ENCODE results near the gene MSI2. TPM values are rescaled to one million over a fixed set of nuclear protein-coding genes. Genes with fewer than 3 reads are reported as not detected.
A peak's percentile ranks its signal among the peaks of the same experiment; 100 is the strongest.

MSI2 gene
- total and polyA plus RNA-seq, 2 experiments from 2014 or later = 18.9 to 41.8 TPM

GRCh38 chr17:57528058-57528451 is 271.7 kb downstream of the MSI2 start:
- DNase-seq (ENCODE audit: low spot score) = peak; percentile 32
- Mint-ChIP-seq H3K4me3 (no peak overlapping the region), H3K4me1 (peaks cover 36% of the 10 kb centered on the region), H3K27me3 (ENCODE audit: insufficient read depth, low read depth, poor library complexity) (peaks cover 6% of the 10 kb centered on the region), H3K27ac (no peak overlapping the region), H3K9me3 (no peaks in the 10 kb centered on the region), H3K36me3 (ENCODE audit: low read depth) (no peaks in the 10 kb centered on the region)
- TF ChIP-seq, protein P1, sequence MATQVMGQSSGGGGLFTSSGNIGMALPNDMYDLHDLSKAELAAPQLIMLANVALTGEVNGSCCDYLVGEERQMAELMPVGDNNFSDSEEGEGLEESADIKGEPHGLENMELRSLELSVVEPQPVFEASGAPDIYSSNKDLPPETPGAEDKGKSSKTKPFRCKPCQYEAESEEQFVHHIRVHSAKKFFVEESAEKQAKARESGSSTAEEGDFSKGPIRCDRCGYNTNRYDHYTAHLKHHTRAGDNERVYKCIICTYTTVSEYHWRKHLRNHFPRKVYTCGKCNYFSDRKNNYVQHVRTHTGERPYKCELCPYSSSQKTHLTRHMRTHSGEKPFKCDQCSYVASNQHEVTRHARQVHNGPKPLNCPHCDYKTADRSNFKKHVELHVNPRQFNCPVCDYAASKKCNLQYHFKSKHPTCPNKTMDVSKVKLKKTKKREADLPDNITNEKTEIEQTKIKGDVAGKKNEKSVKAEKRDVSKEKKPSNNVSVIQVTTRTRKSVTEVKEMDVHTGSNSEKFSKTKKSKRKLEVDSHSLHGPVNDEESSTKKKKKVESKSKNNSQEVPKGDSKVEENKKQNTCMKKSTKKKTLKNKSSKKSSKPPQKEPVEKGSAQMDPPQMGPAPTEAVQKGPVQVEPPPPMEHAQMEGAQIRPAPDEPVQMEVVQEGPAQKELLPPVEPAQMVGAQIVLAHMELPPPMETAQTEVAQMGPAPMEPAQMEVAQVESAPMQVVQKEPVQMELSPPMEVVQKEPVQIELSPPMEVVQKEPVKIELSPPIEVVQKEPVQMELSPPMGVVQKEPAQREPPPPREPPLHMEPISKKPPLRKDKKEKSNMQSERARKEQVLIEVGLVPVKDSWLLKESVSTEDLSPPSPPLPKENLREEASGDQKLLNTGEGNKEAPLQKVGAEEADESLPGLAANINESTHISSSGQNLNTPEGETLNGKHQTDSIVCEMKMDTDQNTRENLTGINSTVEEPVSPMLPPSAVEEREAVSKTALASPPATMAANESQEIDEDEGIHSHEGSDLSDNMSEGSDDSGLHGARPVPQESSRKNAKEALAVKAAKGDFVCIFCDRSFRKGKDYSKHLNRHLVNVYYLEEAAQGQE (IDR thresholded peaks at IDR 0.05; ENCODE audit: unreplicated experiment) = no peak
- no peak for TF ChIP-seq JUNB (IDR thresholded peaks at IDR 0.05; ENCODE audit: unreplicated experiment)
- TF ChIP-seq ZNF331 (CRISPR knock-in tag; IDR thresholded peaks at IDR 0.05; ENCODE audit: low read depth) = no peak
- TF ChIP-seq EZH2phosphoT487 (IDR thresholded peaks at IDR 0.05; ENCODE audit: unreplicated experiment) = no peak
- no peak for TF ChIP-seq EZH2 (IDR thresholded peaks at IDR 0.05; ENCODE audit: low read depth, unreplicated experiment)
- TF ChIP-seq, protein P2, sequence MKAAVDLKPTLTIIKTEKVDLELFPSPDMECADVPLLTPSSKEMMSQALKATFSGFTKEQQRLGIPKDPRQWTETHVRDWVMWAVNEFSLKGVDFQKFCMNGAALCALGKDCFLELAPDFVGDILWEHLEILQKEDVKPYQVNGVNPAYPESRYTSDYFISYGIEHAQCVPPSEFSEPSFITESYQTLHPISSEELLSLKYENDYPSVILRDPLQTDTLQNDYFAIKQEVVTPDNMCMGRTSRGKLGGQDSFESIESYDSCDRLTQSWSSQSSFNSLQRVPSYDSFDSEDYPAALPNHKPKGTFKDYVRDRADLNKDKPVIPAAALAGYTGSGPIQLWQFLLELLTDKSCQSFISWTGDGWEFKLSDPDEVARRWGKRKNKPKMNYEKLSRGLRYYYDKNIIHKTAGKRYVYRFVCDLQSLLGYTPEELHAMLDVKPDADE (IDR thresholded peaks at IDR 0.05) = no peak
- TF ChIP-seq, protein P3, sequence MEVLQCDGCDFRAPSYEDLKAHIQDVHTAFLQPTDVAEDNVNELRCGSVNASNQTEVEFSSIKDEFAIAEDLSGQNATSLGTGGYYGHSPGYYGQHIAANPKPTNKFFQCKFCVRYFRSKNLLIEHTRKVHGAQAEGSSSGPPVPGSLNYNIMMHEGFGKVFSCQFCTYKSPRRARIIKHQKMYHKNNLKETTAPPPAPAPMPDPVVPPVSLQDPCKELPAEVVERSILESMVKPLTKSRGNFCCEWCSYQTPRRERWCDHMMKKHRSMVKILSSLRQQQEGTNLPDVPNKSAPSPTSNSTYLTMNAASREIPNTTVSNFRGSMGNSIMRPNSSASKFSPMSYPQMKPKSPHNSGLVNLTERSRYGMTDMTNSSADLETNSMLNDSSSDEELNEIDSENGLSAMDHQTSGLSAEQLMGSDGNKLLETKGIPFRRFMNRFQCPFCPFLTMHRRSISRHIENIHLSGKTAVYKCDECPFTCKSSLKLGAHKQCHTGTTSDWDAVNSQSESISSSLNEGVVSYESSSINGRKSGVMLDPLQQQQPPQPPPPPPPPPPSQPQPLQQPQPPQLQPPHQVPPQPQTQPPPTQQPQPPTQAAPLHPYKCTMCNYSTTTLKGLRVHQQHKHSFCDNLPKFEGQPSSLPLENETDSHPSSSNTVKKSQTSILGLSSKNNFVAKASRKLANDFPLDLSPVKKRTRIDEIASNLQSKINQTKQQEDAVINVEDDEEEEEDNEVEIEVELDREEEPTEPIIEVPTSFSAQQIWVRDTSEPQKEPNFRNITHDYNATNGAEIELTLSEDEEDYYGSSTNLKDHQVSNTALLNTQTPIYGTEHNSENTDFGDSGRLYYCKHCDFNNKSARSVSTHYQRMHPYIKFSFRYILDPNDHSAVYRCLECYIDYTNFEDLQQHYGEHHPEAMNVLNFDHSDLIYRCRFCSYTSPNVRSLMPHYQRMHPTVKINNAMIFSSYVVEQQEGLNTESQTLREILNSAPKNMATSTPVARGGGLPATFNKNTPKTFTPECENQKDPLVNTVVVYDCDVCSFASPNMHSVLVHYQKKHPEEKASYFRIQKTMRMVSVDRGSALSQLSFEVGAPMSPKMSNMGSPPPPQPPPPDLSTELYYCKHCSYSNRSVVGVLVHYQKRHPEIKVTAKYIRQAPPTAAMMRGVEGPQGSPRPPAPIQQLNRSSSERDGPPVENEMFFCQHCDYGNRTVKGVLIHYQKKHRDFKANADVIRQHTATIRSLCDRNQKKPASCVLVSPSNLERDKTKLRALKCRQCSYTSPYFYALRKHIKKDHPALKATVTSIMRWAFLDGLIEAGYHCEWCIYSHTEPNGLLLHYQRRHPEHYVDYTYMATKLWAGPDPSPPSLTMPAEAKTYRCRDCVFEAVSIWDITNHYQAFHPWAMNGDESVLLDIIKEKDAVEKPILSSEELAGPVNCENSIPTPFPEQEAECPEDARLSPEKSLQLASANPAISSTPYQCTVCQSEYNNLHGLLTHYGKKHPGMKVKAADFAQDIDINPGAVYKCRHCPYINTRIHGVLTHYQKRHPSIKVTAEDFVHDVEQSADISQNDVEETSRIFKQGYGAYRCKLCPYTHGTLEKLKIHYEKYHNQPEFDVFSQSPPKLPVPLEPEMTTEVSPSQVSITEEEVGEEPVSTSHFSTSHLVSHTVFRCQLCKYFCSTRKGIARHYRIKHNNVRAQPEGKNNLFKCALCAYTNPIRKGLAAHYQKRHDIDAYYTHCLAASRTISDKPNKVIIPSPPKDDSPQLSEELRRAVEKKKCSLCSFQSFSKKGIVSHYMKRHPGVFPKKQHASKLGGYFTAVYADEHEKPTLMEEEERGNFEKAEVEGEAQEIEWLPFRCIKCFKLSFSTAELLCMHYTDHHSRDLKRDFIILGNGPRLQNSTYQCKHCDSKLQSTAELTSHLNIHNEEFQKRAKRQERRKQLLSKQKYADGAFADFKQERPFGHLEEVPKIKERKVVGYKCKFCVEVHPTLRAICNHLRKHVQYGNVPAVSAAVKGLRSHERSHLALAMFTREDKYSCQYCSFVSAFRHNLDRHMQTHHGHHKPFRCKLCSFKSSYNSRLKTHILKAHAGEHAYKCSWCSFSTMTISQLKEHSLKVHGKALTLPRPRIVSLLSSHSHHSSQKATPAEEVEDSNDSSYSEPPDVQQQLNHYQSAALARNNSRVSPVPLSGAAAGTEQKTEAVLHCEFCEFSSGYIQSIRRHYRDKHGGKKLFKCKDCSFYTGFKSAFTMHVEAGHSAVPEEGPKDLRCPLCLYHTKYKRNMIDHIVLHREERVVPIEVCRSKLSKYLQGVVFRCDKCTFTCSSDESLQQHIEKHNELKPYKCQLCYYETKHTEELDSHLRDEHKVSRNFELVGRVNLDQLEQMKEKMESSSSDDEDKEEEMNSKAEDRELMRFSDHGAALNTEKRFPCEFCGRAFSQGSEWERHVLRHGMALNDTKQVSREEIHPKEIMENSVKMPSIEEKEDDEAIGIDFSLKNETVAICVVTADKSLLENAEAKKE (CRISPR knock-in tag; IDR thresholded peaks at IDR 0.05) = no peak
- H4K20me1 ChIP-seq (replicated peaks; ENCODE audit: insufficient read depth) = no peaks in the 10 kb centered on the region
- H3K4me2 ChIP-seq = peak overlapping the region; percentile 65
- H3K9me2 ChIP-seq (ENCODE audit: insufficient read depth) = no peaks in the 10 kb centered on the region
- no peak overlapping the region for H3K4me3 ChIP-seq
- no peaks in the 10 kb centered on the region for H3F3A ChIP-seq (replicated peaks; ENCODE audit: low read depth)
- peak; percentile 16 for ATAC-seq
- H3K79me2 ChIP-seq (replicated peaks; ENCODE audit: insufficient read depth) = 0 out of 2 replicates have a peak, but pooled peaks cover 7% of the 10 kb centered on the region
- H3K36me3 ChIP-seq (ENCODE audit: insufficient read depth) = no peaks in the 10 kb centered on the region
- H3K4me1 ChIP-seq (ENCODE audit: insufficient read depth) = peaks cover 47% of the 10 kb centered on the region
- no peak overlapping the region for H3K27ac ChIP-seq (ENCODE audit: low read depth)
- H3K27me3 ChIP-seq (ENCODE audit: insufficient read depth) = no peaks in the 10 kb centered on the region
- no peak overlapping the region for H2AFZ ChIP-seq

Data from GM23338 (cell line).